NB4 (cell line): ENCODE results near the gene DEGS1.

Experiments
- DNase-seq: peaks from one replicate; pipeline ENCODE4 v3.0.0; 2010; ENCODE audit warnings: low read depth
- H3K4me3 ChIP-seq: one replicate; pipeline ENCODE4 v1.5.1; 2011; ENCODE audit warnings: mild to moderate bottlenecking, low read depth, low read length, moderate library complexity
- MYC ChIP-seq: IDR thresholded peaks from 2 replicates; pipeline ENCODE4 v1.6.1; 2011; ENCODE audit warnings: low read depth, low read length
- POLR2A ChIP-seq: IDR thresholded peaks from 2 replicates; pipeline ENCODE4 v1.6.1; 2011; ENCODE audit warnings: mild to moderate bottlenecking; ENCODE audit not compliant: insufficient read length; ENCODE audit errors: extremely low read depth
- TF ChIP-seq, protein P1 (sequence below): IDR thresholded peaks from 2 replicates; pipeline ENCODE4 v1.6.1; 2011; ENCODE audit warnings: low read depth, low read length
- TF ChIP-seq, protein P2 (sequence below): IDR thresholded peaks from one replicate; pipeline ENCODE4 v1.5.1; 2012; ENCODE audit warnings: low read depth, low read length

Gene DEGS1

DNA sequence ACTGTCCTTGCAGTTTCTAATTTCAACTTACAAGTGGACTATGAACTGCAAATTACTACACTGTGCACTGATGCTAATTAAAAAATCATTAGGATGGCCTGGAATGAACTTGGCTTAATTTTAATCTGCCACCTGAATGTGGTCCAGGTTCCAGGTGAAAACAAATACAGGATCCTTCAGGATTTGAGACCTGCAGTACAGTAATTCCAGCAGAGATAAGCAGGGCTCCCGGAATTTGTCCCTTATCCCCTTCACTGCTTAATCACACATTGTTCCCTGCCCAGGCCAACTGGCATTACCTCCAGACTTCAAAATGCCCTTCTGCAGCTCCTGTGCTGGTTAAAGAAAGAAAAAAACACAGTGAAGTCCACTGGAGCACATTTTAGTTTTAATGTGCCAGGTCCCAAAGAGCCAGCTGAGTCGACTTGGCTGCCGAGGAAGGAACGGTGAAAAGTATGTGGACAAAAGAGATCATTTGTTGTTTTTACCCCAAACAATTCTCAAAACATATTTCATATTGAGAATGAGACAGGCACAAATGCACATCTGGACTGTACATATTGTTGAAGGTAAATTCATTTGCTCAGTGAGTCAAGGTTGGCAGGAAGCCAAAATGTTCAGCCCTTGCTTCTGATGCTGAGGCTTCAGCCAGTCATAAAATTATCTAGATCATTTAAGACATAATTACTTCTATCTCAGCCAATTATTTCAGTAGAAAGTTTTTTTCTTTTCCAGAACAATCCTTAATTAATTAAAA lies 28.3 kb downstream of the DEGS1 start:
- no peak overlapping the region for H3K4me3 ChIP-seq
- no peak for DNase-seq
- TF ChIP-seq, protein P1, sequence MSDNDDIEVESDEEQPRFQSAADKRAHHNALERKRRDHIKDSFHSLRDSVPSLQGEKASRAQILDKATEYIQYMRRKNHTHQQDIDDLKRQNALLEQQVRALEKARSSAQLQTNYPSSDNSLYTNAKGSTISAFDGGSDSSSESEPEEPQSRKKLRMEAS = no peak
- TF ChIP-seq, protein P2, sequence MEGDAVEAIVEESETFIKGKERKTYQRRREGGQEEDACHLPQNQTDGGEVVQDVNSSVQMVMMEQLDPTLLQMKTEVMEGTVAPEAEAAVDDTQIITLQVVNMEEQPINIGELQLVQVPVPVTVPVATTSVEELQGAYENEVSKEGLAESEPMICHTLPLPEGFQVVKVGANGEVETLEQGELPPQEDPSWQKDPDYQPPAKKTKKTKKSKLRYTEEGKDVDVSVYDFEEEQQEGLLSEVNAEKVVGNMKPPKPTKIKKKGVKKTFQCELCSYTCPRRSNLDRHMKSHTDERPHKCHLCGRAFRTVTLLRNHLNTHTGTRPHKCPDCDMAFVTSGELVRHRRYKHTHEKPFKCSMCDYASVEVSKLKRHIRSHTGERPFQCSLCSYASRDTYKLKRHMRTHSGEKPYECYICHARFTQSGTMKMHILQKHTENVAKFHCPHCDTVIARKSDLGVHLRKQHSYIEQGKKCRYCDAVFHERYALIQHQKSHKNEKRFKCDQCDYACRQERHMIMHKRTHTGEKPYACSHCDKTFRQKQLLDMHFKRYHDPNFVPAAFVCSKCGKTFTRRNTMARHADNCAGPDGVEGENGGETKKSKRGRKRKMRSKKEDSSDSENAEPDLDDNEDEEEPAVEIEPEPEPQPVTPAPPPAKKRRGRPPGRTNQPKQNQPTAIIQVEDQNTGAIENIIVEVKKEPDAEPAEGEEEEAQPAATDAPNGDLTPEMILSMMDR = no peak
- TF ChIP-seq MYC = no peak
- no peak for TF ChIP-seq POLR2A

DNA sequence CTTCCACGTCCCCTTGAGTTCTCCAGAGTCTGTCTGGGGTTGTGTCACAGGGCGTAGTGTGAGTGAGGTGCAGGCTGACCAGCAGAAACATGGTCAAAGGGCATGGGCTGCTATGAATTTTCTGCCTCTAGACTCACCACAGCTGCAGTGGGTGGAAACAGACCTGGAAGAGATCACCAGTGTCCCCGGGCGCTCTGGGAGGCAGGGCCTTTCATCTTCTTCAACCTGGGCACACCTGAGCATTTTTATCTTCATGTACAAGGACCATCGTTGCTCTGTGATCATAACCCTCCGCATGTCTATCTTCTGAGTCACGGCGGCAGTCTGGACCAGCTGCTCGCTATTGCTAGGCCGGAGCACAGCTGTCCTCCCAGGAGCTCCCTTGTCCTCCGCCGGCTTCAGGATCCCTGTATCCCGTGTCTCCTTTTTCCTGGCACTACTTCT lies 29.6 kb downstream of the DEGS1 start:
- H3K4me3 ChIP-seq = no peak overlapping the region
- DNase-seq = no peak
- TF ChIP-seq POLR2A = no peak
- TF ChIP-seq, protein P2 = no peak
- no peak for TF ChIP-seq MYC
- TF ChIP-seq, protein P1 = no peak

DNA sequence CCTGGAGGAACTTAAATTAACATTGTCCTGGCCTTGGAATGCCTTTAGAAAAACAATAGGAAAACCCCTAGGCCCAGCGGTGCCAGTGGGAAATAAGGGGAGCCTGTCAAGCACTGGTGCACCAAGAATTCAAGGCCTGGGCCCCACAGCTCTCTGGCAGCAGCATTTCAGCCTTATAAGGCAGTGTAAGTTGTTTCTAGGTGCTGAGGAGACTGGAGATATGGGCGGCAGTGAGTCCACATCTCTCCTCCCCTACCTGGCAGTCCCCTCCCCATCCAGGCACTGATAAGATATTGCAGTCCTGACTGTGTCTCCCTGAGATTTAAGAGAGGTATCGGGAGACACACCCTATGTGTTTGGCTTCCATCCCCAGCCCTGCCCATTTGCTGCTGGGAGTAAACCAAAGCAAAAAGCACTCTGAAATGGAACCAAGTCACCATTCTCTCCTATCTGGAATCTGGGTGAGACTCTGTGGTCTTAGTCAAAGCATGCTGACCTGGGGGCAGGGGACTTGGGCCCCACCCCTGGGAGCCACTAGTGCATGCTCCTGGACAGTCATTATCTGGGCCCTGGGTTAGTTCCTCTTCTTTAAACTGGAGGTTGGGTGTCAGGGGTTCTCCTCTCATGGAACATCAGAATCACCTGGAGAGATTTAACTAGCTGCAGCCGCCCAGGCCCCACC lies 30.5 kb downstream of the DEGS1 start:
- H3K4me3 ChIP-seq = no peak overlapping the region
- TF ChIP-seq POLR2A (no peak), MYC (no peak)
- TF ChIP-seq, protein P1 = no peak
- TF ChIP-seq, protein P2 = no peak
- peak; percentile 23 for DNase-seq

DNA sequence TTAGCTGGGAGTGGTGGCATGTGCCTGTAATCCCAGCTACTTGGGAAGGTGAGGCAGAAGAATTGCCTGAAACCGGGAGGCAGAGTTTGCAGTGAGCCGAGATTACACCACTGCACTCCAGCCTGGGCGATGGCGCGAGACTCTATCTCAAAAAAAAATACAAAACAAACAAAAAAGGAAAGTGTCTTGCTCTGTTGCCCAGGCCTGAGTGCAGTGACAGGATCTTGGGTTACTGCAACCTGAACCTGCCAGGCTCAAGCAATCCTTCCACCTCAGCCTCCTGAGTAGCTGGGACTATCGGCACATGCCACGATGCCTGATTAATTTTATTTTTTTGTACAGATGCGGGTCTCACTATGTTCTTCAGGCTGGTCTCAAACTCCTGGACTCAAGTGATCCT lies 33.3 kb downstream of the DEGS1 start:
- no peak for DNase-seq
- TF ChIP-seq, protein P1 = no peak
- TF ChIP-seq MYC (no peak), POLR2A (no peak)
- no peak overlapping the region for H3K4me3 ChIP-seq

DNA sequence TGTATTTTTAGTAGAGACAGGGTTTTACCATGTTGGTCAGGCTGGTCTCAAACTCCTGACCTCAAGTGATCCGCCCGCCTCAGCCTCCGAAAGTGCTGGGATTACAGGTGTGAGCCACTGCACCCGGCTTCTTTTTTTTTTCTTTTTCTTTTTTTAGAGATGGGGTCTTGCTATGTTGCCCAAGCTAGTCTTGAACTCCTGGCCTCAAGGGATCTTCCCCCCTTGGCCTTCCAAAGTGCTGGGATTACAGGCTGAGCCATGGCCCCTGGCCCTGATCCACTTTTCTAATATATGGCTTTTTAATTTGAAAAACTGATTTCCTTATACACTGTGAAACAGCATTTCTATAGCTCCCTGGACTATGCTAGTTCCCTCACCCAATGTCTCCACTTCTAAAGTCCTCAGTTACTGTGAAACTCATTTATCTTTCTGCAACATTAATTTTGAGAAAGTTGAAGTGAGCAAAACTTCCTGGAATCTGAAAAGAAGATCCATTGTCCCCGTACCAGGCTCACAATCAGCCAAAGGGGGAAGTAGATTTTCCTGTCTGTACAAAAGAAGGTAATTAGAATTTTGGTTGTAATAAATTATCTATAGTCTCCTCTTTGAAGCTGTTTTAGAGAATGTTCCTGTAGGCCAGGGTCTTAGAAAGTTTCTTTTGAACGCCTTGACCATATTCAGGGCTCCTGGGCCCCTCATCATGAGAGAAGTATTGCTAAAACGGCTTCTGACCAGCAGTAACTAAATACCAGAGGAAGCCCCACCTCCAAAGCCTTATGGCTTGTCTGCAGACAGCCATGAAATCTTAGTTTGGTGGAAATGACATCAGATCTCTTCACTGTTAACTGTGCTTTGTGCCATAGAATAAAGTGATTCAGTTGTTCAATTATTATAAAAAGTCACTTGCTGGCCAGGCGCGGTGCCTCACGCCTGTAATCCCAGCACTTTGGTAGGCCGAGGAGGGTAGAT lies 34.9 kb downstream of the DEGS1 start:
- DNase-seq = no peak
- H3K4me3 ChIP-seq = no peak overlapping the region
- TF ChIP-seq, protein P1 = no peak
- TF ChIP-seq POLR2A (no peak), MYC (no peak)
- TF ChIP-seq, protein P2 = no peak
